K562 treated with DMSO at 1 percent for 4 hours (cell line): ENCODE measurements around the gene ZDBF2. TPM values are rescaled to one million over a fixed set of nuclear protein-coding genes. Genes with fewer than 3 reads are reported as not detected.

Experiments
- total RNA-seq: library from RNA; unstranded; fragments of 300-600 nt; gene quantifications from 2 replicates; pipeline ENCODE4 v1.2.3, GENCODE V29; 2022; ENCODE audit not compliant: insufficient read depth

Gene ZDBF2
- not detected in 2 replicates for total RNA-seq

DNA sequence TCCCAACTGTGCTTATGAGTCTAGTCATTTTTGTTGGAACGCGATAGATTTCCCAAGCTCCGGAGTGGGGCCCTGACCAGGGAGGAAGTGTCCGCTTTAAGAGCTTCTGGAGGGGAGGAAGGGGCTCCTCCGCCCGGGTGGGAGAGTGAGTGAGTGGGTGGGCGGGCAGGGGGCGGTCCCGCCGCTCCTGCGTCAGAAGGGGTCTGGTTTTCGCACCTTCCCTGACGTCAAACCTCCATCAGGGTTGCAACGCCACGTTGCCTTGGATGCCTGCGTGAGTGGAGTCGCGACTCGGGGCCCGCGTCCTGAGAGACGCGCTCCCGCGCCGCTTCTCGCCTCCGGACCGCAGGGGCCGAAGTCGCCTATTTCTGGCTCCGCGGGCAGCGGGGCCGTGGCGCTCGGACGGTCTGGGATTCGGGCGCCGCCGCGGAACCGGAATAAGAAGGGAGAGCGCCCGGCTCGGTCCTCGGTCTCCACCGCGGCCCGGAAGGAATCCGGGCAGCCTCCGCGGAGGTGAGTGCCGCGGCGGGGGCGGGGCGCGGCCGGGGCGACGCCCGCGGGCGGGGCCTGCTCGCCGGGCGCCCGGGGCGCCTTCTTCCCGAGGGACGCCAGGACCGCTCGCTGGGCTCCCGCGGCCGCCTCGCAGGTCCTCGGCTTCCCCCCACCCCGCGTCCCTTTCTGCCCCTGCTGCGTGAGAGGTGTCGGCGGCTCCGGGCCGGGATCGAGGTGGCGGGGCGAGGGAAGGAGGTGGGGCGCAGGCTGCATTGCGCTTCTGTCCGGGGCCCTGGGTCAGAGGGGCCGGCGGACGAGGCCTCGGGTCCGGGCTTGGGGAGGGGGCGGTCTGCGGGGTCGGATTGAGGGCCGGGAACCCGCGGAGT is at the start of gene ZDBF2:
ZDBF2 (plus strand) TSS at position 230 of the 878 bp plus-strand sequence. CDS start 7,187 bp downstream, outside the sequence.

Other genes with a start within 250 kb of the ZDBF2 start
- gene INO80D, start 188.5 kb upstream of the ZDBF2 start, total RNA-seq = 0.80 and 1.1 TPM in 2 replicates
- gene NDUFS1, start 115.2 kb upstream of the ZDBF2 start, total RNA-seq = 21.7 and 34.0 TPM in 2 replicates
- gene EEF1B2, start 114.8 kb upstream of the ZDBF2 start, total RNA-seq = 848 and 877 TPM in 2 replicates
- not detected in 2 replicates for gene ADAM23, start 168.9 kb downstream of the ZDBF2 start, total RNA-seq